Posterior cingulate gyrus (tissue), 11 donors: ENCODE data around the gene MYPN.
"Not testable (repeated sequence)": the region's sequence is repeated elsewhere in the genome, so short reads cannot be mapped to it uniquely, and the experiment has no call there.

ENCODE experiments used
- DNase-seq, 10 donors: peaks; one replicate each; pipeline versions ENCODE4 v3.0.0 to v3.0.0-alpha.2; 2020 to 2021; ENCODE audit warnings: mixed read lengths in 3 of 10
- intact Hi-C: fragments of 100-400 bp; cut with DNase I; formaldehyde crosslinking; loops from one replicate; pipeline ENCODE4 v1.15.1; 2023

Gene MYPN

DNA sequence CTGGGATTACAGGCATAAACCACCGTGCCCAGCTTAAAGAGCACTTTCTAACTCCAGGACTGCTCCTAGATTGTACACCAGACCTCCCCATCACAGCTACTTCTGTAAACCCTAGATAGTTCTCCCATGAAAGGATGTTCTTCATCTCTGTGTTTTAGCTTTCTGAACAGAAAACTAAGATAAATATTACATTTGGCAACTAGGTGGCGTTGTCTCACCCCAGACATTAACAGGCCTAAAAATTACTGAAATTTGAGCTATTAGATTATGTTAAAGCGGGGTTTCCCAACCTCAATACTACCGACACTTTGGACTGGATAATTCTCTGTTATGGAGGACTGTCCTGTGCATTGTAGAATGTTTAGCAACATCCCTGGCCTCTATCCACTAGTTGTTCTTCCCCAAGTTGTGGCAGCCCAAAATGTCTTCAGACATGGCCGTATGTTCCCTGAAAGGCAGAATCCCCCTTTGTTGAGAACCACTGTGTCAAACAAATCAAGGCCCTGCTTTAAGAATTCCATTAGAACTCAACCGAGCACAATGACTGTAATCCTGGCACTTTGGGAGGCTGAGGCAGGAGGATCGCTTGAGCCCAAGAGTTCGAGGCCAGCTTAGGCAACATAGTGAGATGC lies 103.5 kb downstream of the MYPN start:
- no peak for DNase-seq
- intact Hi-C loops: loop anchor here (5.0 kb wide), 2 partner anchors 89 to 361 kb away; no protein-coding TSS in a partner anchor

DNA sequence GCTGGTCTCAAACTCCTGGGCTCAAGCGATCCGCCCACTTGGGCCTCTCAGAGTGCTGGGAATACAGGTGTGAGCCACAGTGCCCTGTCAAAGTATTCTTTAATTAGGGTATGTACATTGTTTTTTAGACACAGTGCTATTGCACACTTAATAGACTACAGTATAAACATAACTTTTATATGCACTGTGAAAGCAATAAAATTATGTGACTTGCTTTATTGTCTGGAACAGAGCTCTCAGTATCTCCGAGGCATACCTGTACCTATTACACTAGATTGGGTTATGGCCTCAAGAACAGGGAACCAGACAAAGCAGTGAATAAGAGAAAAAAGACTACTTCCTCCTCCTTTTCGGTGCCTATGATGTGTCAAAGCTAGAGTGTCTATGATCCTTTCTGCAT lies 109.5 kb downstream of the MYPN start:
- intact Hi-C loops: no loop called here

DNA sequence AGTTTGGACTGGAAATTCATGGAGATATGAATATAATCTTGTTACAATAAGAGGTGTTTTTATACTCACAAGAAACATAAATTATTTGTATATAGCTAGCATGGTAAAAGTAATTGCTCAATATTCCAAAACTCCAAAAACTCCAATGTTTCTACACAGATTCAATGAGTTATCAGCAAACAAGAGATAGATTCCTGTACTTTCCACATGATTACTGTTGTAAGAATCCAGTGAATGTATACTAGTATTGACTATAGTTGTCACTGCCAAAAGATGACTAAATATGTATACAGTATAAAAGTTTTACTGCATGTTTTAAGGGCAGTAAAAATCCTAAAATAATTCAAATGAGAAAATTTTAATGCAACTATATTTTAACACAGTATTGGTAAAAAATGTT lies 111.9 kb downstream of the MYPN start:
- no peak for DNase-seq
- intact Hi-C loops: no loop called here

More for the DNA sequence above, 109.5 kb downstream of the MYPN start:
- DNase-seq: no peak

DNA sequence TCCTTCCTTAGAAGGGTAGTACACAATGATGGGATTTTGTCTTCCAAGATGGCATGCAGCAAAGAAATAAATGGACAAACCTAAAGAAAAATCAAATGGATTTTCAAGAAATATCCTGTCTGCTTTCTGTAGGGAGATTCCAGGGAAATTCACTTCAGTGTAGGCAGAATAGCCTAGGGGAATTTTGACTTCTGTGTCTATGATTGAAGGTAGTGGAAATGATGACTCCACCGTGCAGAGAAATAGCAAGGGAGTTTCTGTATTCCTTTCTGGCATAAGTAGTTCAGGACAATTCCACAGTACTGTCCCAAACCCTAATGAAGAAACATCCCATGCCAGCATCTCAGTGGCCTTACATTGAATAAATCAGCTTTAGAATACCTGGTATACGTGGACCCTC lies 113.1 kb downstream of the MYPN start:
- intact Hi-C loops: no loop called here

DNA sequence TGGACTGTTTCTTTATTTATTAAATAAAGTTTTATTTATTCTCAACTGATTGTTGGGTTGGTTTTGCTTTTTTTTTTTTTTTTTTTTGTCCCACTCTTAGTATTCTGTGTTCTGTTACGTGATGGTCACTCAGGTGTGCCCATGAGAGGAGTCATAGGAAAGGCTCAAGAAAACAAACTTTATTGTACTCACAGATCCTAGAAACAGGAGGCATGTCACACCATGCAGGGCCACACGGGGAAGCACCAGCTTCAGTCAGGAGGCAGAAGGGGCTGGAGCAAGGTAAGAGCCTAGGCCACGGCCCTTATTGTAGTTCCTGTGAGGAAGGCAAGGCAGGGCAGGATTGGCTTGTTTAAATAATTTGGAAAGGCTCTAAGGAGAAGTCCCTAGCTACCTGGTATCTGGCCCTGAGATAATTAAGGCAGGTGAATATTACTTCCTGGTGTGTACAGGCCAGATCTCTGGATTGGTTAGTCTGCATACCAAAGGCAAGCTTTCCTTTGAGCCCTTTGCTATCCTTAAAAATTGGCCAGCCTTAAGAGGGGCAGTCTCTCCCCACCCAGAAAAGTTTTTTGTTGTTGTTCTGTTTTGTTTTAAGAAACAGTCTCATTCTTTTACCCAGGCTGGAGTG lies 114.4 kb downstream of the MYPN start:
- intact Hi-C loops: no loop called here
- DNase-seq: no peak

More for the DNA sequence above, 113.1 kb downstream of the MYPN start:
- DNase-seq: no peak

DNA sequence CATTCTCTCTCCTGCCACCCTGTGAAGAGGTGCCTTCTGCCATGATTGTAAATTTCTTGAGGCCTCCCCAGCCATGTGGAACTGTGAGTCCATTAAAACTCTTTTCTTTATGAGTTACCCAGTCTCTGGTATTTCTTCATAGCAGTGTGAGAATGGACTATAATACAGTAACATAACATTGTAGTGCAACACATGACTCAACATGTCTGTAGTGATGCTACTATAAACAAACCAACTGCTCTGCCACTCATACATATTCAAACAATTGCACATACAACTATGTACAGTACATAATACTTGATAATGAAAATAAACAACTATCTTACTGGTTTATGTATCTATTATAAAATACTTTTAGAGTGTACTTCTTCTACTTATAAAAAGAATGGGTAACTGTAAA lies 115.5 kb downstream of the MYPN start:
- intact Hi-C loops: no loop called here
- DNase-seq: no peak

DNA sequence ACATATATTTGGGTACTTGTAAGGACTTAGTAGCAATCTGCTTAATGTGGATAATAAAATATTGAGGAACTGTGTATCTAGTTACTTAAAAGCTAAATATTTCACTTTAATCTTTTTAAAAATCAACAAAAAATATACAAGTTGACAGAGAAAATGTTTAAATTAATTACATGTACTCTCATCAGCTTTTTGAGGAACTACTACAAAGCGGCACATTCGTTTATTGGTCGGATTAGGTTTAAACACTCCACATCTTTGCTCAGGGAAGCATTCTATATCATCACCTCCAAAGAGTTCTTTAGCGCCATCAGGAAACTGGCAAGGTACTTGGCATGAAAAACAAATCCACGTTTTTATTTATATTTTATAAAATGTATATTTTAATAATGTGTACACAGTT lies 121.0 kb downstream of the MYPN start:
- intact Hi-C loops: no loop called here
- no peak for DNase-seq

DNA sequence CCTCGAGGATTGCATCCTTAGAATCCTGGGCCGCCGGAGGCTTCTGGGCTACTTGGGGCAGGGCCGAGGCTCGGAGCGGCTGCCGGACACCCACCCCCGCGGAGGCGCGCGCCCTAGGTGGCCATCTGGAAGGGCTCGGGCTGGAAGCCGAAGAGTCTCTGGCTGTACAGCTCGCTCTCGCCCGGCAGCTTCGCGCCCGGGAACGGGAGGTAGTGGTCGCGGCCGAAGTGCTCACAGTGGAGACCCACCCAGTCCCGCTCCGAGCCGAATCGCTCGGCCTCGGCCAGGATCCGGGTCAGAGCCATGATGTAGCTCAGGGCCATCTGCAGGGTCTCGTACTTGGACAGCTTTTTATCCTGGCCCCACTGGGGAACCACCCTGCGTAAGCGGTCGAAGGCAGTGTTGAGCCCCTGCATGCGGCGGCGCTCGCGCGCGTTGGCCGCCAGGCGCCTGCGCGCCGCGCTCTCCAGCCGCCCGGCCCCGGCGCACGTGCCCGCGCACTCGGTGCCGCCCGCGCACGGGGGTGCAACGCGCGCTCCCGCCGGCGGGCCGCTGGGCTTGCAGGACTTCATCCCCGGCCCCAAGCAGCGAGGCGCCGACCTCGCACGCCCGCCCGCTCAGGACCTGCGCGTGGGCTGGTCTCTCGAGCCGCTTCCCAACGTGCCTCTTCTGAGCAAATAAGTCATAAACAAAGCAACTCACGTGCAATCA lies 122.0 kb downstream of the MYPN start:
- intact Hi-C loops: loop anchor here (1.0 kb wide), 1 partner anchor 101 kb away; the partner anchor contains the start of genes HNRNPH3 and PBLD
- DNase-seq: peak; percentile 50 to 97 (median 66)

DNA sequence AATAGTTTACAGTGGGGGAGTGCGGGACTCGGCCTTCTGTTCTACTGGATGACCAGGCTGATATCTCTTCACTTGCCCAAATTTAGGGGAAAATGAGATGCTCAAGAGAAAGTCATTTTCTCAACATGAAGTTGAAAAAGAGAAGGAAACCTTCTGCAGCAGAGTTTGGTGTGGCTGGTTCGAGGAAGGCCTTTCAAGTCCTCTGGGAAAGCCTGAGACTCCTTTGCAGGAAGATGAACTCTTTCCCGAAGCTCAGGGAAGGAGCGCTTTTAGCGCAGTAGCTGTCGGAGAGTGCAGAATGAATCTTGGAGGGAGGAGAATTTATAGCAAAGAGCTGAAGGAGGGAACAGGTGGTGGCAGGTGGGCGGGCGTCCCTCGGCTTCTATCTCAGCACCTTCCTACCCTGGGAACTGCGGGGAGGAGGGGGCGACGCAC lies 122.5 kb downstream of the MYPN start, which contains the start of gene ATOH7:
Gene ATOH7, minus strand, starts transcription at position 297 of the 435 bp plus-strand sequence. CDS start 436 bp downstream, outside the sequence.
- intact Hi-C loops: loop anchor here (1.0 kb wide), 1 partner anchor 100 kb away; the partner anchor contains the start of genes HNRNPH3 and PBLD
- DNase-seq: peak in 9 of 10 donors; percentile 25 to 86 (median 47)

DNA sequence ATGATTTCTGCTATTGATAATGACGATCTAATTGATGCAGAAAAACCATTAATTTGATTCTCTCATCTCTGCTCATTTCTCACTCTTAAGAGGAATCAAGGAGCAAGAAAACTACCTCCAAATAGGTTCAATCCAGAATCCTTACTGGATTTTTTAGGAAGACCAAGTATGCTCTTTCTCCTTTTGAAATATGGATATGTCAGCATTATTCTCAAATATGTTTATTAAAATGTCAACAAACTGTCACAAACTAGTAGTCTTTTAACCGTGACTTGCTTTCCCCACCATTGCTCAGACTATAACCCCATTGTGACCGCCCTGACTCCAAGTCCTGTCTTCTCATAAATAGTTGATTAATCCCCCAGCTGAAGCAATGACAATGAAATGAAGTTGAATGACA lies 123.8 kb downstream of the MYPN start:
- intact Hi-C loops: no loop called here
- no peak for DNase-seq

DNA sequence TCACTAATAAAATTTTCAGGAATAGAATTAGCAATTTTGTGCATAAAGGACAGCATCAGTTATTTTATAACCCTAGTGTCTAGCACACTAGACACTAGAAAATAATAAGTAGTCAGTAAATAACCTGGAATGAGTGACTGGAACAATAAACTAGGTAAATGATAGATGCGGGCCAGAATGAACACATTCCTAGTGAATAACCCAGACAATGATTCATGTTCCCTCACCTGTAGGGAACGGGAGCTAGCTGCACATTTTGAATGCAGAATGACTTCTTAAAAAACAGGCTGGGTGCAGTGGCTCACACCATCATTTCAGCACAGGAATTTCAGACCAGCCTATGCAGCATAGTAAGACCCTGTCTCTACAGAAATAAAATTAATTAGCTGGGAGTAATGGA lies 125.8 kb downstream of the MYPN start:
- intact Hi-C loops: no loop called here
- DNase-seq: no peak

DNA sequence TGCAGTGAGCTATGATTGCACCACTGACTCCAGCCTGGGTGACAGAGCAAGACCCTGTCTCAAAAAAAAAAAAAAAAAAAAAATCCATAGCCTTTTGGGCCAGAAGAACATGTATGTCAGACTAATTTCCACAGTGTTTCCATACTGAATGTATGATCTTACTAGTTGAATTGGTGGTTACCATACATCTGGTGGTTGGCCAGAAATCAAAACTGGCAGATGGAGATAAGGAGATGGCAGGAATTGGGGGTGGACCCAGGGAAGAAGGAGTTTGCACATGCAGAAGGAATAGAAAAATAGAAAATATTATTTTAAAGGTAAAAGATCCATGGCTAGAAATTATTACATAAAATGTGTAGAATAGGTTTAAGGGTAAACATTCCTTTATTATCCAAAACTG lies 126.3 kb downstream of the MYPN start:
- intact Hi-C loops: no loop called here
- DNase-seq: no peak

DNA sequence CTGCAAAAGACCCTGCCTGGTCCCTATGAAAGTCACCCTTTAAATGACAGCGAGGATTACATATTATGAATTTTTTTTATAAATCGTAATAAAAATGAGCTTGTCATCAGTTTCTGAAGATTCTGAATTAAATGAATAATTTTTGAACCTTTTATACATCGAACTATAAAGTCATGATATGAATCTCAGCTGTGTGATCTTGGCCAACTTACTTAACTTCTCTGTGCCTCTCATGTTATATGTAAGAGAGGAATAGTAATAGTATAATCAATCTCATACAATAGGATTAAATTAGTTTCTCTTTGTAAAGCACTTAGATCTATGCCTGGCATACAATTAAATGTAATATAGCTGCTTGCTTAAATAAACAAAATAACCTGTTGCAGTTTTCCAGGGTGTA lies 127.9 kb downstream of the MYPN start:
- DNase-seq: no peak
- intact Hi-C loops: no loop called here

DNA sequence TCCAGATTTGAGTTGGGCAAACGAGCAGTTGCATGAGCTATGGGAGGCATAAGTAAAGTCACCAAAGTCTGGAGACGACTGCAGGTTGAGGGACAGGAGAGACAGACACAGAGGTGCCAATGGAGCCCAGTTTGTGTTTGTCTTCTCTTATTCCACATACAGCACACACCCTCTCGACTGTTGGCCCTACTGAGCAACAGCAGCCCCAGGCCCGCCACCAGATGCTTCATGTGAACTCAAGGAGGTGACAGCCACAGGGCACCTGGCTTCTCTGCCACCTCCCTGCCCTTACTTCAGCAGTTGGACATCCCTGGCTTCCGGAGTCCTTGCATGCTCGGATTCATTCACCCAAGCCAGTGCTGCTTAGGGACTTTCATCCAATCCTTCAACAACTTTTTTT lies 129.1 kb downstream of the MYPN start:
- intact Hi-C loops: no loop called here
- no peak for DNase-seq

DNA sequence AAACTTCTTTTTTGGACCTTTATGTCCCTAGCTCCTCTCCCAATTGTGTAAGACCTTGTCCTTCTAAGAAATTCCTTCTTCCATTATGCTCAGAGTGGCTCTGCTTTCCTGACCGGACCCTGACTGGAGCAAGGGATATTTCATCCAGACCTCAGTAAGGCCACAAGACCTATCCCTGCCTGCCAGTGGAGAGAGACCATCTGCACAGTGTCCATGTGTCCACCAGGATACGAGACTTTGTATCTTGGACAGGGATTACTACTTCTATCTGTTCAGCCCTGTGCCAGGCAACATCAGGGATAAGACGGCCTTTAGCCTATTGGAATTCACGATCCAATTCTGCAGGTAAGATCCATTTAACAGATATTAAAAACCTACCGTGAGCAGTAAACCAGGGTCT lies 129.8 kb downstream of the MYPN start:
- intact Hi-C loops: no loop called here
- DNase-seq: no peak

DNA sequence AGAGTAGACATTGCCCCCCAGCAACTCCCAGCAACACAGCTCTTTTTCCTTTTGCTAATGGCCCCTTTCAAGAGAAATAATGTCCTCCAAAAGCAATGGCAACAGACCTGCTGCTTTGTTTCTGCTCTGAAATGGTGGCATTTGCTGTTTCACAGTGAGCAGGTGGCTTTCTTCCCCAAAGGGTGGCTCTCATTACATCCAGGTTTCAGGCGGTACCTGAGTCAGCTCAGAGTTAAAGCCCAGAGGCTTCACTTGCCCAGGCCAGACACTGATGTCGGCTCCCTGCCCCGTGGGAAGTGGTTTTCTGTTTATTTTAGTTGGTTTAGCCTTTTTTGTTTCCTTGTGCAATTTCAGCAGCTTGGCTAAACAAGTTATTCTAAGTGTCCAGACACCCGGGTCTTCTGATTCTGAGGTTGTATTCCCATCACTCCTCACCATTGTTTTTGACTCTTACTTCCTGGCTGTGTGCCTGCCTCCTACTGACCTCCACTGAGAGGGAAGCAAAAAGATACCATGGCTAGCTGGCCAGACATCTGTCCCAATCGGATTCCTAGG lies 130.4 kb downstream of the MYPN start:
- intact Hi-C loops: no loop called here
- DNase-seq: no peak

DNA sequence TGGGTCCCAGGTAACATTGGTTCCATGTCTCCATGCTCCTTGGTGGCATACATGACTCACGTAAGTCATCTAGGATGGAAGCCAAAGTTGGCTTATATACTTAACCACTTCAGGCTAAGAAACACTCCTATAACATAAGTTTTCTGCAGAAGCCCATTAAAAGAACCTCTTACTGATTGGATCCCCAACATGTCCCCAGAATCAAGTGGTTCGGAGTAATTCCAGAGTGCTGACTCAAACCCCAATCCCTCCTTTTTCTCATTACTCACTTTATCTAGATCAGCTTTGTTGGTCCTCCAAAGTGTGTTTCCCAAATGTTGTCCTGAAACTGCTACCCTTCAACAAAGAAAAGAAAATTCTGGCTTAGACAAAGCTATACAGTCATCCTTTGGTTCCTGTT lies 132.8 kb downstream of the MYPN start:
- DNase-seq: no peak
- intact Hi-C loops: no loop called here

DNA sequence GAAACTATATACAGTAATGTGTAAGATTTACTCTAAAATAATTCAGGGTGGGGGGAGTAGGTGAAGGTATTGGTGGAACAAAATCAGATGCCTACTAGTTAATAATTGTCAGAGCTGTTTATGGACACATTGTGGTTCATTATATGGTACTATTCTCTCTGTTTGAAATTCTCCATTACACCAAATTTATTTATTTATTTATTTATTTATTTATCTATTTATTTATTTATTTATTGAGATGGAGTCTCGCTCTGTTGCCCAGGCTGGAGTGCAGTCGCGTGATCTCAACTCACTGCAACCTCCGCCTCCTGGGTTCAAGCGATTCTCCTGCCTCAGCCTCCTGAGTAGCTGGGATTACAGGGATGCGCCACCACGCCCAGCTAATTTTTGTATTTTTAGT lies 137.1 kb downstream of the MYPN start:
- intact Hi-C loops: not testable (repeated sequence)

DNA sequence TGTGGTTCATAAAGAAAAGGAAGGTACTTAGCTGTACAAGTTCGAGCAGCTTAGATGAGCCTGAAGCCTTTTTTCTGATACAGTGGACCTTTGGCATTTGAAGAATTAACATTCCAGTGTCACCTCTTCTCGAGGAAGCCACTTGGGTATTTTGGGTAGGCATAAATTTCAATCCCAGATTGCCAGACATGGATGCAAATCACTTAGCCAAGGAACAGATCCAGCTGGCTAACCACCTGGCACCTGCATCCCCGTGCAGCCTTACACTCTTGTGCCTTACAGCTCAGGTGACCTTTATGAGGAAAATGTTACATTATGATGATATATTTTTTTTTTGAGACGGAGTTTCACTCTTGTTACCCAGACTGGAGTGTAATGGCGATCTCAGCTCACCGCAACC lies 138.6 kb downstream of the MYPN start:
- no peak for DNase-seq
- intact Hi-C loops: no loop called here

More for the DNA sequence above, 137.1 kb downstream of the MYPN start:
- not testable (repeated sequence) for DNase-seq

DNA sequence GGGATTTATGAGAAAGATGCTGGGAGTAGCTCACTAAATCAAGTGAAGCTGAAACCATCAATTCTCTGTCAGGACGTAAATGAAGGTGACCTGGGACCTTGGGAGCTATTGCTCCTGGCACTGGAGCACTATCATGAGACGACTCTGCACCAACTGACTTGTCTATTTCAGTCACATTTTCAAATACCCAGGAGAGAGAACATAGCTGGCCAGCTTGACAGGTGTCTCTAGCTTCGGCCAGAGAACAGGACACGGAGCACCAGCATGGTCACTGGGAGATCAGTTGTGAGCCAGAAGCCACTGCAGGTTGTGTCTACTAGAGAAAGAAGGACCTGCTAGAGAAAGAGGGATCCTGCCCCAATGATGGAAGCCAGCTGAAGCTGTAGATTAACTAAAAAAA lies 140.0 kb downstream of the MYPN start:
- no peak for DNase-seq
- intact Hi-C loops: no loop called here

DNA sequence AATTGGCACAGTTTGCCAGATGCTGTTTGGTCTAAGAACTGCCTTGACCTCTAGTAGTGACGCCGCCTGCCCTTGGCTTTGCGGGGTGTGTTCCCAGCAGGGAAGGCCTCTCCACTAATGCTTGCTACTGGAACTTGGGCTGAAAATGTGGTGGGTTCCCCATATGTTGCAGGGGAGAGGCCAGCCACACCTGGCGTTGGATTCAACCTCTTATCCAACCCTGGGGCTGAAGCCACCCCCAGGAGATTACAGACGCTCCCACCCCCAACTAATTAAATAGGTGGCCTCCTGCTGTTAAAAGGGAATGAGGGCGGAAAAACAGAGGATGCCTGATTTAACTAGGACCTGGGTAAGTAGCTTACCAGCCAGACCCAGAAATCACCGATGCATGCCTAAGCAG lies 141.9 kb downstream of the MYPN start:
- intact Hi-C loops: no loop called here
- no peak for DNase-seq
